NT2/D1 (cell line): ENCODE results near the gene RNF144B.

Source experiments
- DNase-seq: peaks from one replicate; pipeline ENCODE4 v3.0.0-alpha.2; 2011; ENCODE audit warnings: low read depth, low spot score
- H3K27me3 ChIP-seq: 2 replicates; pipeline ENCODE4 v1.6.0; 2011; ENCODE audit warnings: mild to moderate bottlenecking; ENCODE audit not compliant: insufficient read length, insufficient read depth
- H3K36me3 ChIP-seq: 2 replicates; pipeline ENCODE4 v1.6.1; 2011; ENCODE audit warnings: mild to moderate bottlenecking, low read length, mixed read lengths; ENCODE audit not compliant: insufficient read depth, insufficient read length
- H3K4me1 ChIP-seq: 2 replicates; pipeline ENCODE4 v1.5.1; 2011; ENCODE audit not compliant: insufficient read depth, insufficient read length
- H3K4me3 ChIP-seq: 2 replicates; pipeline ENCODE4 v1.5.1; 2011; ENCODE audit warnings: low read depth; ENCODE audit not compliant: insufficient read length
- H3K9ac ChIP-seq: 2 replicates; pipeline ENCODE4 v1.6.0; 2011; ENCODE audit warnings: low read depth; ENCODE audit not compliant: insufficient read length
- H3K9me3 ChIP-seq: 2 replicates; pipeline ENCODE4 v1.5.1; 2011; ENCODE audit warnings: mild to moderate bottlenecking, low read length; ENCODE audit not compliant: insufficient read depth
- SUZ12 ChIP-seq: IDR thresholded peaks from 2 replicates; pipeline ENCODE4 v1.6.1; 2011; ENCODE audit not compliant: insufficient read length, insufficient read depth; ENCODE audit errors: extremely low read depth
- YY1 ChIP-seq: IDR thresholded peaks from 2 replicates; pipeline ENCODE4 v1.6.1; 2011; ENCODE audit not compliant: insufficient read length, insufficient read depth
- ZNF274 ChIP-seq: IDR thresholded peaks from 2 replicates; pipeline ENCODE4 v1.6.1; 2011; ENCODE audit warnings: mild to moderate bottlenecking, low read depth, low read length

Gene RNF144B

DNA sequence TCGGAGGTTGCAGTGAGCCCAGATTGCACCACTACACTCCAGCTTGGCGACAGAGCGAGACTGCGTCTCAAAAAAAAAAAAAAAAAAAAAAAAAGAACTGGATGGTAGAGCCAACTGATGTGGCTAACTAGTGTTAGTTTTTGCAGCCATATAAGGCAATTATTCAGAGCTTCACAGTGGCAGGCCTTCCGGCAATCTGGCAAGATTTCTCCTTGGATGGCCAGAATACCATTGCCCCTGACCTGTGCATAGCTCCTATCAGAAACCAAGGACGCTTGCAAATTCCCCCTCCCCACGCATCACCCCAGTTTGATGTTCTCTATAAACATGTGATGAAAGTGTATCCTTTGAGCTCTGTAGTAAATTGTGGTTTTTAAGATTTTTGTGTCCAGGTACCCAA, 127.0 kb downstream of the RNF144B start:
- DNase-seq = no peak
- no peaks in the 10 kb centered on the region for H3K36me3 ChIP-seq
- no peaks in the 10 kb centered on the region for H3K4me1 ChIP-seq
- H3K9ac ChIP-seq = no peak overlapping the region
- no peak overlapping the region for H3K4me3 ChIP-seq
- no peaks in the 10 kb centered on the region for H3K27me3 ChIP-seq
- H3K9me3 ChIP-seq = no peaks in the 10 kb centered on the region
- TF ChIP-seq YY1 (no peak), ZNF274 (no peak), SUZ12 (no peak)

DNA sequence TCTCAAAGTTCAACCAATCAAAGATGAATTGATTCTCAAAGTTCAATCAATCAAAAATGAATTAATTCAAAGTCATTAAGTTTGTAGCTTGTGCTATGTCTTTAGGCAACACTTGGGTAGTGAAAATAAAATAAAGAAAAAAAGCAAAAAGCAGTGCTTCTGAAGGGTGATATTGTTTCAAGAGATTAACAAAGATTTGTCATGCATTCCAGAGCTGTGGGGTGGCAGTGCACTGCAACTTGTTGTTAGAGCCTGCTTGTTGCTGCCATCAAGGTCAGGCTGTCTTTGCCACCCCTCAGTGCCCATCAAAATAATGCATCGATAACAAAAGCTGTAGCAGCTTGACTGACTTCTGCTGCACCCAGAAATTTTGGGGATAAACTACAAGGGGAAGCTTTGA, 128.6 kb downstream of the RNF144B start:
- no peaks in the 10 kb centered on the region for H3K36me3 ChIP-seq
- TF ChIP-seq SUZ12 (no peak), YY1 (no peak), ZNF274 (no peak)
- no peaks in the 10 kb centered on the region for H3K27me3 ChIP-seq
- no peak overlapping the region for H3K9ac ChIP-seq
- H3K9me3 ChIP-seq = no peaks in the 10 kb centered on the region
- DNase-seq = no peak
- no peaks in the 10 kb centered on the region for H3K4me1 ChIP-seq
- H3K4me3 ChIP-seq = no peak overlapping the region
